MM.1S (cell line): Measurements from ENCODE around the gene WDFY4.

Experiments used
- CTCF ChIP-seq: fragments of 300-600 bp; sonication (generic); IDR thresholded peaks from 2 replicates; pipeline ENCODE4 v1.5.1; 2016; ENCODE audit warnings: antibody characterized with exemption, low read length, mixed read lengths
- EZH2 ChIP-seq: fragments of 300-600 bp; sonication (generic); optimal IDR thresholded peaks from 2 replicates; pipeline ENCODE3; 2017; ENCODE audit warnings: low read depth, mild to moderate bottlenecking, antibody characterized with exemption, low read length, mixed read lengths

DNA sequence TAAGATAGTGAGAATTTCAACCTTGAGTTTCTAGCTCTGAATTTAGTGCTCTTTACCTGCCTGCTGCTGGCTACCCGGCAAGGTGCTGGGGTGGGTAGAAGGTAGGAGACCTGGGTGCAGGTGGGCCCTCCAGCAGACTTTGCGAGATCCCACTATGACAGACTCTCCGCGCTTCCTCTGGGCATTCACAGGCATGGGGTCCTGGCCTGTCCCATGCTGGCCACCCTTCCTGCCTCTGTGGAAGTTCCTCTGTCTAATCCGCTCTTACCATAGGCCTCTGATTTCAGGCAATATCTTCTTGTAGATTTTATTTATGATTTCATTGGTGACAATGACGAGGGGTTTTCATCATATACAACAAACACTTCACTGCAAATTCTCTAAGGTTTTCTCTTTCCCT lies 1.2 kb upstream of the WDFY4 start:
- no peak for TF ChIP-seq CTCF
- no peak for TF ChIP-seq EZH2
